Esophagus squamous epithelium (tissue), 4 donors: ENCODE results near the gene TPSB2.

ENCODE experiments used
- CTCF ChIP-seq, 6 experiments: fragments of 450-650 bp in 4 of 6; fragments of 200-600 bp in 2 of 6; sonication (generic) in 2 of 6; IDR thresholded peaks; one replicate each; pipeline ENCODE4 v1.5.1; 2016 to 2019; ENCODE audit warnings: antibody characterized with exemption in 6 of 6, mild to moderate bottlenecking in 4 of 6, moderate library complexity in 4 of 6
- POLR2A ChIP-seq, 4 donors: fragments of 450-650 bp; IDR thresholded peaks; one replicate each; pipeline ENCODE4 v1.6.1; 2017; ENCODE audit warnings: antibody characterized with exemption in 4 of 4, mild to moderate bottlenecking in 4 of 4, moderate library complexity in 3 of 4

GRCh38 chr16:1262846-1263221, 32.9 kb upstream of the TPSB2 start:
- TF ChIP-seq CTCF (IDR thresholded peaks at IDR 0.05) = no peak
- TF ChIP-seq POLR2A (IDR thresholded peaks at IDR 0.05) = no peak
